Measurements from ENCODE around the gene HLA-B.

HLA-B gene

GRCh38 chr6:31352310-31352682 is 4.7 kb downstream of the HLA-B start:
- DNase-seq: no peak

GRCh38 chr6:31351401-31352309 is 5.3 kb downstream of the HLA-B start:
- no peak for DNase-seq

- no peak for DNase-seq
Measured at GRCh38 chr6:31351033-31351380, 6.0 kb downstream of the HLA-B start.

GRCh38 chr6:31350196-31351032 is 6.6 kb downstream of the HLA-B start:
- no peak for DNase-seq

- no peak for DNase-seq
Measured at GRCh38 chr6:31349301-31349700, 7.7 kb downstream of the HLA-B start.

- no peak for DNase-seq
Measured at GRCh38 chr6:31345026-31345730, 11.8 kb downstream of the HLA-B start.

GRCh38 chr6:31340228-31340627 is 16.8 kb downstream of the HLA-B start:
- DNase-seq: no peak

- no peak for DNase-seq
Measured at GRCh38 chr6:31339210-31339609, 17.8 kb downstream of the HLA-B start.

GRCh38 chr6:31336896-31337496 is 20.0 kb downstream of the HLA-B start:
- no peak for DNase-seq

GRCh38 chr6:31332637-31333602 is 24.1 kb downstream of the HLA-B start:
- peak in 1 of 2 donors; percentile 49 for DNase-seq

GRCh38 chr6:31328355-31328960 is 28.5 kb downstream of the HLA-B start:
- DNase-seq: no peak

GRCh38 chr6:31321820-31322219 is 35.2 kb downstream of the HLA-B start:
- peak in 1 of 2 donors; percentile 4 for DNase-seq

GRCh38 chr6:31321005-31321707 is 35.8 kb downstream of the HLA-B start:
- no peak for DNase-seq

GRCh38 chr6:31317036-31317435 is 39.9 kb downstream of the HLA-B start:
- DNase-seq: no peak

- no peak for DNase-seq
Measured at GRCh38 chr6:31309641-31310040, 47.3 kb downstream of the HLA-B start.

- no peak for DNase-seq
Measured at GRCh38 chr6:31308845-31309175, 48.2 kb downstream of the HLA-B start.

GRCh38 chr6:31308050-31308844 is 48.7 kb downstream of the HLA-B start:
- peak; percentile 65 to 70 for DNase-seq

GRCh38 chr6:31307669-31308049 is 49.3 kb downstream of the HLA-B start:
- no peak for DNase-seq

- DNase-seq: no peak
Measured at GRCh38 chr6:31305703-31306219, 51.2 kb downstream of the HLA-B start.

GRCh38 chr6:31304683-31305082 is 52.3 kb downstream of the HLA-B start:
- no peak for DNase-seq
